ENCODE data around the gene GET3.

GET3 gene

DNA sequence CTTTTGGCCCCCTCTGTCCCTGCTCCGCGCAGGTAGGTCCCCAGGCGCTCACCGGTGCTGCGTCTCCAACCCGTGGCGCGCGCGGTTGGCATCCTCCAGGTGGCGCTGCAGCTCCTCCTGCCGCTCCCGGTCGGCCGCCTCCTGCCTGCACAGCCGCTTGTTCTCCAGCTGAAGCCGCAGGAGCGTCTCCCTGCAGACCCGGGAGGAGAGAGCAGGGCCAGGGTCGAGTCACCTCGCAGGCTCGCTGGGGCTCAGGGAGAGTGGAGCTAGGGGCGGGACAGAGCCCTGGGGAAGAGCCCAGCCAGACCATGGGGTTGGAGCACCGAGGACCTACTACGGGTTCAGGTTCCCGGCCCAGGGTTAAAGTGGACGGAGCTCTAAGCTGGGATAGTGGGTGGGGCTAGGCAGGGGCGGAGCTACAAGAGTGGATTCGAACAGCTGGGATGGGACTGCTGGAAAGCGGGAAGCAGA is 28.8 kb downstream of the GET3 start:
- FAIRE-seq (peak; percentile 91), DNase-seq (ENCODE audit: insufficient read length, low spot score) (peak; percentile 90)
- TF ChIP-seq PAX5 (IDR thresholded peaks at IDR 0.05; ENCODE audit: insufficient read depth, low read length, severe bottlenecking), result no peak

- TF ChIP-seq POLR2A (IDR thresholded peaks at IDR 0.05; ENCODE audit: low read depth, low read length) (no peak), POU2F2 (IDR thresholded peaks at IDR 0.05; ENCODE audit: low read depth, low read length) (no peak), PAX5 (IDR thresholded peaks at IDR 0.05; ENCODE audit: insufficient read depth, low read length, severe bottlenecking) (no peak), POLR2AphosphoS5 (IDR thresholded peaks at IDR 0.05; ENCODE audit: low read depth, low read length) (no peak), TAF1 (IDR thresholded peaks at IDR 0.05; ENCODE audit: low read depth, low read length) (no peak), SPI1 (IDR thresholded peaks at IDR 0.05; ENCODE audit: low read depth, low read length) (no peak)
Observed at GRCh38 chr19:12767150-12767549, 29.9 kb downstream of the GET3 start.

GRCh38 chr19:12767666-12768065 is 30.4 kb downstream of the GET3 start:
- FAIRE-seq (no peak), DNase-seq (ENCODE audit: insufficient read length, low spot score) (no peak)
- TF ChIP-seq POLR2A (IDR thresholded peaks at IDR 0.05; ENCODE audit: low read depth, low read length) (no peak), PAX5 (IDR thresholded peaks at IDR 0.05; ENCODE audit: insufficient read depth, low read length, severe bottlenecking) (no peak), POU2F2 (IDR thresholded peaks at IDR 0.05; ENCODE audit: low read depth, low read length) (no peak), POLR2AphosphoS5 (IDR thresholded peaks at IDR 0.05; ENCODE audit: low read depth, low read length) (no peak), TAF1 (IDR thresholded peaks at IDR 0.05; ENCODE audit: low read depth, low read length) (no peak)

More at GRCh38 chr19:12767150-12767549, 29.9 kb downstream of the GET3 start:
- FAIRE-seq (no peak), DNase-seq (ENCODE audit: insufficient read length, low spot score) (no peak)

GRCh38 chr19:12769689-12770088 is 32.4 kb downstream of the GET3 start:
- TF ChIP-seq PAX5 (IDR thresholded peaks at IDR 0.05; ENCODE audit: insufficient read depth, low read length, severe bottlenecking) (no peak), POLR2A (IDR thresholded peaks at IDR 0.05; ENCODE audit: low read depth, low read length) (no peak), POLR2AphosphoS5 (IDR thresholded peaks at IDR 0.05; ENCODE audit: low read depth, low read length) (no peak), TAF1 (IDR thresholded peaks at IDR 0.05; ENCODE audit: low read depth, low read length) (no peak), SPI1 (IDR thresholded peaks at IDR 0.05; ENCODE audit: low read depth, low read length) (no peak), POU2F2 (IDR thresholded peaks at IDR 0.05; ENCODE audit: low read depth, low read length) (no peak)
- no peak for DNase-seq (ENCODE audit: insufficient read length, low spot score)
- no peak for FAIRE-seq

- TF ChIP-seq POLR2AphosphoS5 (IDR thresholded peaks at IDR 0.05; ENCODE audit: low read depth, low read length) (no peak), SPI1 (IDR thresholded peaks at IDR 0.05; ENCODE audit: low read depth, low read length) (no peak), POLR2A (IDR thresholded peaks at IDR 0.05; ENCODE audit: low read depth, low read length) (no peak), POU2F2 (IDR thresholded peaks at IDR 0.05; ENCODE audit: low read depth, low read length) (no peak), TAF1 (IDR thresholded peaks at IDR 0.05; ENCODE audit: low read depth, low read length) (no peak), PAX5 (IDR thresholded peaks at IDR 0.05; ENCODE audit: insufficient read depth, low read length, severe bottlenecking) (no peak)
- no peak for FAIRE-seq
- DNase-seq (ENCODE audit: insufficient read length, low spot score), result no peak
Observed at GRCh38 chr19:12770922-12771321, 33.6 kb downstream of the GET3 start.

DNA sequence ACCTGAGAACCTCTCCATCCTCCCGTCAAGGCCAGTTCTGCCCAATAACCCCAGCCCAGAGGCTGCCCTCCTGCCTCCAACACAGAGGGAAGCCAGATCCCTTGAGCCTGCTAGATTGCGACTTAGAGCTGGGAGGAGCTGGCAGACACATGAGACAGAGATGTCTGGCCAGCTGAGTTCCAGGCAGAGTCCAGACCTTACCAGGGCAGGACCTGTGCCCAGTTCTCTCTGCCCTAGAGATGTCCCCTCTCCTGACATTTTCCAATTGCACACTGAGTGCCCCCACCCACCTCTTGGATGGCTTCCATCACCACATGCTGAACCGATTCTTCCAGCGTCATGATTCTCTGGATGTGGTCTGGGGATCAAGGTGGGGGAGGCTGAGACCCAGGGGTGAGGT is 35.0 kb downstream of the GET3 start:
- no peak for FAIRE-seq

DNA sequence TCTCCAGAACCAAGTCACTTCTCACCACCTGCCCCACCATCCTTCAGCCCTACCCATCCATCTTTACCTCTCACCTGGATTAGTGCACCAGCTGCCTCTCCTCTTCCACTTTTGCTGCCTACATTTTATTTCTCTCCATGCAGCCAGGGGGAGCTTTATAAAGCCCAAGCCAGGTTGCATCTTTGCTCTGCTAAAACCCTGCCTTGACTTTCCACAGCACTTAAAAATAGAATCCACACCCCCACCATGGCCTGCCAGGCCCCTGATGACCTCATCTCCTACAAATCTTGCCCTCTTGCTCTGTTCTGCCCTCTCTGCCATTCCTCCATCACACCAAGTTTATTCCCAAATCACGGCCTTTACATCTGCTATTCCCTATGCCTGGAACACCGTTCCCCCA is 36.3 kb downstream of the GET3 start:
- FAIRE-seq (no peak), DNase-seq (ENCODE audit: insufficient read length, low spot score) (no peak)
- TF ChIP-seq POLR2AphosphoS5 (IDR thresholded peaks at IDR 0.05; ENCODE audit: low read depth, low read length), result no peak
- TF ChIP-seq POU2F2 (IDR thresholded peaks at IDR 0.05; ENCODE audit: low read depth, low read length), result no peak
- TF ChIP-seq POLR2A (IDR thresholded peaks at IDR 0.05; ENCODE audit: low read depth, low read length), result no peak
- TF ChIP-seq SPI1 (IDR thresholded peaks at IDR 0.05; ENCODE audit: low read depth, low read length), result no peak
- no peak for TF ChIP-seq TAF1 (IDR thresholded peaks at IDR 0.05; ENCODE audit: low read depth, low read length)
- no peak for TF ChIP-seq PAX5 (IDR thresholded peaks at IDR 0.05; ENCODE audit: insufficient read depth, low read length, severe bottlenecking)

More for the DNA sequence above, 35.0 kb downstream of the GET3 start:
- TF ChIP-seq POLR2A (IDR thresholded peaks at IDR 0.05; ENCODE audit: low read depth, low read length), result no peak
- no peak for TF ChIP-seq PAX5 (IDR thresholded peaks at IDR 0.05; ENCODE audit: insufficient read depth, low read length, severe bottlenecking)
- TF ChIP-seq POU2F2 (IDR thresholded peaks at IDR 0.05; ENCODE audit: low read depth, low read length), result no peak
- no peak for TF ChIP-seq POLR2AphosphoS5 (IDR thresholded peaks at IDR 0.05; ENCODE audit: low read depth, low read length)
- no peak for TF ChIP-seq SPI1 (IDR thresholded peaks at IDR 0.05; ENCODE audit: low read depth, low read length)
- TF ChIP-seq TAF1 (IDR thresholded peaks at IDR 0.05; ENCODE audit: low read depth, low read length), result no peak
- no peak for DNase-seq (ENCODE audit: insufficient read length, low spot score)

DNA sequence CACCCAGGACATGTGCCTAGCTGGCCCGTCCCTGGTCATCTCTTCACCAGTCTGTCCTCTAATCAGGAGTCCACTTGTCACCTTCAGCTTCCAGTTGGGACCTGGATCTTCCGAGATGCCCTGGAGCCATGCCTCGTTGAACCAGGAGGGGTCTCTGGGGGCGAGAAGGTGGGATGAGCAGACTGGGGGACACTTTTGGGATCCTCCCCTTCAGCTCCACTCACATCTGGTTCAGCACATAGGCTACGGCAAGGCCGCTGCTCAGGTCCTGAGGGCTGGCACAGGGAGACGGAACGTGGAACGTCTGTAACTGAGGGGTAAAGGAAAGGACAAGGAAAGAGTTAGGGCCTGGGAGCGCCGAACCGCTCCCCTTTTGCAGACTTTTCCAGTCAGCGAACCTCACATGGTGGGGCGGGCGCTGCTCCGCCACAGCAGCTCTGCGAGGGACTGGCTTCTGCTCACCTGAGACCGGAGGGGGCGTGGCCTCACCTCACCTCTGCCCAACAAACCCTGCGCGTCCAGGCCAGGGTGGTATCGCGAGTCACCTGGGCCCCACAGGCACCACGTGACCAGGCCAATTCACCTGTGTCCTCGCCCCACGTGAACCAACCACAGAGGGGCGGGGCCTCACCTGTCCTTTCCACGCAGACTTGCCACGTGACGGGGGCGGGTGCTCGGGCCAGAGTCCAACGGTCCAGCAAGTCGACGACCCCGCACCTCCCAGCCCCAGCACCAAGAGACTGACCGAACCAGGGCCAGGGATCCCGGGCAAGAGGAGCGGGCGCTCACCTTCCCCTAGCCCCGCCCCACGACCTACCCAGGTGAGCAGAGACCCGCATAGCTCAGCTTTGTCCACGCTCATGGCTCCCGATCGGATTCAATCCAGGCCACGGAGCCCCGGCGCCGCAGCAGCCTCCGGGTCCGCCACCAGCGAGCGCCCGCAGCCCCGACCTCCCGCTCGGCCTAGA is 37.6 kb downstream of the GET3 start, which contains the start of gene HOOK2:
Gene HOOK2 (minus strand): TSS at position 965 of the 968 bp plus-strand sequence. CDS start 103 bp downstream, at position 862.
- no peak for TF ChIP-seq PAX5 (IDR thresholded peaks at IDR 0.05; ENCODE audit: insufficient read depth, low read length, severe bottlenecking)
- no peak for TF ChIP-seq POU2F2 (IDR thresholded peaks at IDR 0.05; ENCODE audit: low read depth, low read length)
- no peak for TF ChIP-seq POLR2AphosphoS5 (IDR thresholded peaks at IDR 0.05; ENCODE audit: low read depth, low read length)
- TF ChIP-seq SPI1 (IDR thresholded peaks at IDR 0.05; ENCODE audit: low read depth, low read length), result no peak
- TF ChIP-seq POLR2A (IDR thresholded peaks at IDR 0.05; ENCODE audit: low read depth, low read length), result no peak
- TF ChIP-seq TAF1 (IDR thresholded peaks at IDR 0.05; ENCODE audit: low read depth, low read length), result no peak
- FAIRE-seq, result no peak
- DNase-seq (ENCODE audit: insufficient read length, low spot score), result no peak

- FAIRE-seq, result peak; percentile 89
- TF ChIP-seq POLR2A (IDR thresholded peaks at IDR 0.05; ENCODE audit: low read depth, low read length) (no peak), POU2F2 (IDR thresholded peaks at IDR 0.05; ENCODE audit: low read depth, low read length) (0 out of 2 replicates have a peak, but pooled peaks have one; percentile 8), POLR2AphosphoS5 (IDR thresholded peaks at IDR 0.05; ENCODE audit: low read depth, low read length) (no peak)
- DNase-seq (ENCODE audit: insufficient read length, low spot score), result peak; percentile 80
Observed at GRCh38 chr19:12777217-12778016, 40.1 kb downstream of the GET3 start.
